GM12872 (cell line): ENCODE data around the gene PLPP6.

ENCODE experiments used
- TF ChIP-seq, protein P1 (sequence below): IDR thresholded peaks from 3 replicates; pipeline ENCODE4 v1.5.1; 2011; ENCODE audit warnings: low read depth, mild to moderate bottlenecking, low read length, moderate library complexity; ENCODE audit not compliant: insufficient read depth

Gene PLPP6

DNA sequence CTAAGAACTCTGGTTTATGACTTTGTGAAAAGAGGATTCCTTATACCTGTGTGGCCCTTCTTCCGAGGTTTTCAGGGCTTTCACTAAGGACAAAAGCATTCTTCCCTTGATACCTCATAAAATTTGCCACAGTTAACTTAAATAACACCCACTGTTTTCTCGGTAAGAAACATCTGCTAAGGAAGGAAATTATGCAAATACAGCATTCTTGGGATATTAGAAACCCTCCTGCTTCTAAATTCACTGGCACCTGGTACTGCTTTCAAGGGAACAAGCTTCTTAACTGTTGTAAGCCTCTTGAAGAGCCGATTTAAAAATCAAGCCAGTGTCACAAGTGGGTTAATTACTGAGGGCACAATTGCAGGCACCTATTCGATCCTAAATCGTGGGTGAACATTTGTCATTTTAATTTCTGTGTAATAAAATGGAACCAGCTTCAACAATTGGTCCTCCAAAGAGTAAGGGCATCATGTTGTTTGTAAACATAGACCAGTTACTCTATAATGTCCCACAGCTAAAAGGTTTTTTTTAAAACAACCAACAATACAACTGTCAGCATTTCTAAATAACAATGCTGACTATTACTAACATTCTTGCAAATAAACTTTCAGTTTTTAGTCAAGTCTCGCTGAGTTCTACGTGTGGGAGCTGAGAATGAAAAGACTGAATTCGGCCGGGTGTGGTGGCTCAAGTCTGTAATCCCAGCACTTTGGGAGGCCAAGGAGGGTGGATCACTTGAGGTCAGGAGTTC is 52.3 kb downstream of the PLPP6 start:
- TF ChIP-seq, protein P1, sequence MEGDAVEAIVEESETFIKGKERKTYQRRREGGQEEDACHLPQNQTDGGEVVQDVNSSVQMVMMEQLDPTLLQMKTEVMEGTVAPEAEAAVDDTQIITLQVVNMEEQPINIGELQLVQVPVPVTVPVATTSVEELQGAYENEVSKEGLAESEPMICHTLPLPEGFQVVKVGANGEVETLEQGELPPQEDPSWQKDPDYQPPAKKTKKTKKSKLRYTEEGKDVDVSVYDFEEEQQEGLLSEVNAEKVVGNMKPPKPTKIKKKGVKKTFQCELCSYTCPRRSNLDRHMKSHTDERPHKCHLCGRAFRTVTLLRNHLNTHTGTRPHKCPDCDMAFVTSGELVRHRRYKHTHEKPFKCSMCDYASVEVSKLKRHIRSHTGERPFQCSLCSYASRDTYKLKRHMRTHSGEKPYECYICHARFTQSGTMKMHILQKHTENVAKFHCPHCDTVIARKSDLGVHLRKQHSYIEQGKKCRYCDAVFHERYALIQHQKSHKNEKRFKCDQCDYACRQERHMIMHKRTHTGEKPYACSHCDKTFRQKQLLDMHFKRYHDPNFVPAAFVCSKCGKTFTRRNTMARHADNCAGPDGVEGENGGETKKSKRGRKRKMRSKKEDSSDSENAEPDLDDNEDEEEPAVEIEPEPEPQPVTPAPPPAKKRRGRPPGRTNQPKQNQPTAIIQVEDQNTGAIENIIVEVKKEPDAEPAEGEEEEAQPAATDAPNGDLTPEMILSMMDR, result no peak
